NCI-H1417 treated with DMSO at 0.1 percent for 48 hours (cell line): Measurements from ENCODE around the gene IPO9.

Experiments used
- DNase-seq: peaks from one replicate; lab custom pipeline; 2025; lab: John Stamatoyannopoulos, UW

IPO9 gene

DNA sequence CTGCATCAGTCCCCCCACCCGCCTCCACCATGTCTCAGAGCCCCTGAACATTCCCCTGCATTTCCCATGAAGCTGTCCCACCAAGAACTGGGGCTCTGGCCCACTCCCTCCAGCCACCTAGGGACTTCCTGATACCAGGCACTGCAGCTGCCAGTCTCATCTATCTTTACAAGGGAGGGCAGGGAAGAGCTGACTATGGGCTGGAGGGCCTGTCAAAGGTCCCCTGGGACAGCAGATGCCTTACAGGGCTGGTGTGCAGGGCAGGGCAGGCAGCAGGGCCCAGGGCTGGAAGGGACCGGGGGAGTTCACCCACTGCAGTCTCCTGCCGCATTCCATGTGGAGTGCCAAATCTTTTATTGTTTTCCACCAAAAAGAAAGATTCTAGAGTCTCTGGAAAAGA lies 77.4 kb downstream of the IPO9 start:
- DNase-seq: no peak

GRCh38 chr1:201907621-201908020 lies 78.7 kb downstream of the IPO9 start:
- DNase-seq: no peak

GRCh38 chr1:201911826-201912571 lies 83.0 kb downstream of the IPO9 start:
- DNase-seq: no peak

GRCh38 chr1:201912832-201913231 lies 83.9 kb downstream of the IPO9 start:
- DNase-seq: no peak

DNA sequence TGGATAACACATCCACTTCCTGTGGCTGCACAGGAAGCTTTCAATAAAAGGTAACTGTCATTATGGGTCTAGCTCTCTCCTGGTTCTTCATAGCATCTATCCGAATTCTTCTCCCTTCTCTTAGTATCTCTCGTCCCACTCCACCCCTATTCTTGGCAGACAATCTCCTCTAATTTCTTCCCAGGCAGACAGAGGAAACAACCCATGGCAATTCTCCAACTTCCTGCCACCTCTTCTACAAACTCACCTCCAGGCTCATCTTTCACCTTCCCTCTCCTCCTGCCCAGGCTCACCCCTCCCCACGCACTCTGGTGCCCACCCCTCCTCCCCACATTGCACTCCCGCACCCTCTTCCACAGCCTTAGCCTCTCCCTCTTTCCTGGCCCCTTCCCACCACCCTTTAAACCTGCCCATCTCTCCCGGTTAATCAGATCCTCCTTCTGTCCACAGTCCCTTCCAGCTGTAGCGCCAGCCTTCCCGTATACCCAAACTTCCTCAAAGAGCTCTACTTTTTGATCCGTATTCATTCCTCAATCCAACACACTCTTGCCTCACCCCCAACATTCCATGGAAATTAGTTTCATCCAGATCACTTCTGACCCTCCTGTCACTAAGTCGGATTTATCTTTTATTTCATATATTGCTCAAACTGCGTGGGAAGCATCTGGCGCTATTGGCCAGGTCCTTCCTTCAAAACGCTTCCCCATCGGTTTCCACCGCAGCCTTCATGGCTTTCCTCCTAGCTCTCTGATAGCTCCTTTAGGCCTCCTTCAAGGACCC lies 85.7 kb downstream of the IPO9 start:
- no peak for DNase-seq

DNA sequence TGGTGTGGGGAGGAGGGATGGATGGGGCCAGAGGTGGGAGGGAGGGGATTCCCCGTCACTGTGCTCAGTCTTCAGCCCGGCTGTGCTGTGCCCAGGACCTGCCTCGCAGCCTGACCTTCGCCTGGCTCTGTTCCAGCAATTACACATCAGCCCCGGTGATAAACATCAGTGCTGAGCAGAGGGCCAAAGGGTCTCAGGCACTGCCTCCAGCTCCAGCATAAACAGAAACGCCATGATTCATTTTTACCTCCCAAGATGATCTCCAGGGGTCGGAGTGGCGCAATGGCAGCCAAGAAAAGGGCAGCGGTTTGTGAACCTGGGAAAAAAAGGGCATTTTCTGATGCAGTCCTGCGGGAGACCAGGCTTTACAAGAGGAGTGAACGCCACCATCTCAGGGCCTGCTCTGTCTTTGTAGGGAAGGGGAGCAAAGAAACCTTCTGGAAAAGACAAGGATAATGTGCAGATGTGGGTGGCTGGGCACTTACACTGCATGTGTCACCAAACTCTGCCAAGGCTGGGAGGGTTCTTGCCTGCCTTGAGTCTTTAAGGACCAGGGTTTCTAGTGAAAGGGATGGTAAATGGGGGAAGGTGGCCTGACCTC lies 87.8 kb downstream of the IPO9 start:
- no peak for DNase-seq

GRCh38 chr1:201917362-201918033 lies 88.5 kb downstream of the IPO9 start:
- no peak for DNase-seq

DNA sequence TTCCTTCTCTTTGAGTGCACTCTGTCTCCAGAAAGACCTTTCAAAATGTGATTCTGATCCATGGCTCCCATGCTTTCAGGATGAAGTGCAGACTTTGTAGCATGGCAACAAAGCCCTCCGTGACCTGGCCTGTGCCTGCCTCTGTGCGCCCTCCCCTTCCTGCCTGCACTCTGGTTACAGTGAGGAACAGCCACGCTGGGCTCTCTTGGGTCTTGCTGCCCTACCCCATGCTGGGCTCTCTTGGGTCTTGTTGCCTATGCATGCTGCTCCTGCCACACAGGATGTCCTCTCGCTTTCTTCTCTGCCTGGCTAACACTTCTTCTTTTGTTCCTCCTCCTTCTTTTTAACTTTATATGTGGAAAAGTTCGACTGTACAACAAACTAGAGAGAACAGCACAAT lies 89.4 kb downstream of the IPO9 start:
- DNase-seq: no peak

GRCh38 chr1:201921952-201922558 lies 93.1 kb downstream of the IPO9 start:
- DNase-seq: no peak

DNA sequence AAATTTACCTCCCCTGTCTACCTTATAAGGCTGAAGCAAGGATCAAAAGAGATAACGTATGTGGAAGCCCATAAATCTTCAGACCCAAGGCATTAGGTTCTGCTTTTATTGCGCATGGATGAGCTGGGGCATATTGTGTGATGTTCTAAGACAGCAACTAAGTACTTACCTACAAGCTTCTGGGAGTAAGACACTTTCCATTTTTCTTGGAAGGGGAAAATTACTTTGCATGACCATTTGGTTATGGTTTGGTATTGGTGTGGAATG lies 96.3 kb downstream of the IPO9 start:
- no peak for DNase-seq

DNA sequence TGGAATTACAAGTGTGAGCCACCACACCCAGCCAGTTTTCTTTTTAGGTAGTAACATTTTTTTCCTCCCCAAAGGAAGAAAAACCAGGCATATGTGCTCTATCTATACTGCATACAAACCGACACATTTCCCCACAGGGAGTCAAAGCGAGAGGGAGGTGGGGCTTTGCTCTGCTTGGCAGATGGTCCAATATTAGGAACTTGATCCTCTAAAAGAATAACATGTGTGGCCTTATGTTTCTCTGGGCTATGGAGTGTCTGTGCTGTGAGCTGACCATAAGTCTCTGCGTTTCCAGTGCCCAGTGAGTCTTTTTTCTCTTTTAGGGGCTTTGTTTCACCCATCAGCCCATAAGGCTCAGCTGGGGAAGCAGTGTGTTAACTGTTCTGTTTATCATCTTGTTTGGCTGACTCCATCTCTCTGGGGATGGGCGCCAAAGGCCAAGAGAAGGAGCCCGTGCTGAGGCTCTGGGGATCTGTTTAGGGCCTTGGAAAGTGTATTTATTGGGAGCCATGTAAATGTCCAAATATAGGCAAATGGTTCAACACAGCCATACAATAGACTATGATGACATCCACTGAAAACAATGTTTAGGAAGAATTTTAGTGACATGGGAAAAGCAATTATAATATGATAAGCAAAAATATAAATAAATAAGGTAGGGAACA lies 97.2 kb downstream of the IPO9 start:
- no peak for DNase-seq

GRCh38 chr1:201928266-201928665 lies 99.3 kb downstream of the IPO9 start:
- DNase-seq: no peak

GRCh38 chr1:201930137-201930536 lies 101.2 kb downstream of the IPO9 start:
- DNase-seq: no peak

DNA sequence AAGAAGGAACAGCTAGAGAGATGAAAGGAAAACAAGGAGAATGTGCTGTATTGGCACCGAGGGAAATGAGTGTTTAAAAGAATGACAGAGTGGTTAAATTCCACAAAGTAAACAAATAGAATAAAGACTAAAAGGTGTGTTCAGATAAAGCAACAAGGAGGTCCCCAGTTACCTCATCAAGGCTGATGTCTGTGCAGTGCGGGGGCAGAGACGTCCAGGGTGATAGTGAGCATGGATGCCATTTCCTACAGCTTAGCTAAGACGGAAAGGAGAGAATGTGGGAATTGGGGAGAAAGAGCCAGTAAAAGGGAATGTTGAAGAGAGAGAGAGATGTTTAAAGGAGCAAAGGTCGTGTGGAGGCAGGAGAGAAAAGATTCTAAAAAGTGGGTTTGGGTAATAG lies 101.8 kb downstream of the IPO9 start:
- no peak for DNase-seq
